ENCODE data around the gene RAB14. TPM values are rescaled to one million over a fixed set of nuclear protein-coding genes. Genes with fewer than 3 reads are reported as not detected.

The RAB14 gene
- total RNA-seq, 1 donor from 2014 or later: 51.3 TPM

DNA sequence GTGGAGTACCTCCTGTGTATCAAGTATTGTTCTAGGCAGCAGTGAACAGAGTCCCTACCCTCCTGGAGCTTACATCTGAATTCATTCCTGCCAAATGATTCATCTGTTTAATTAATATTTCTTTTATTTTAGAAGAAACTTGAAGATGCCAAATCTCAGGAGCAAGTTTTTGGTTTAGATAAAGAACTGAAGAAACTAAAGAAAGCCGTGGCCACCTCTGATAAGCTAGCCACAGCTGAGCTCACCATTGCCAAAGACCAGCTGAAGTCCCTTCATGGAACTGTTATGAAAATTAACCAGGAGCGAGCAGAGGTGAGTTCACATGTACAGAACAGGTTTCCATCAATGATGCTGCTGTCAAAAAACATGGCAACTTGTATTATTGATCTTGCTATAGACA, 57.9 kb downstream of the RAB14 start:
- TF ChIP-seq, protein P1, sequence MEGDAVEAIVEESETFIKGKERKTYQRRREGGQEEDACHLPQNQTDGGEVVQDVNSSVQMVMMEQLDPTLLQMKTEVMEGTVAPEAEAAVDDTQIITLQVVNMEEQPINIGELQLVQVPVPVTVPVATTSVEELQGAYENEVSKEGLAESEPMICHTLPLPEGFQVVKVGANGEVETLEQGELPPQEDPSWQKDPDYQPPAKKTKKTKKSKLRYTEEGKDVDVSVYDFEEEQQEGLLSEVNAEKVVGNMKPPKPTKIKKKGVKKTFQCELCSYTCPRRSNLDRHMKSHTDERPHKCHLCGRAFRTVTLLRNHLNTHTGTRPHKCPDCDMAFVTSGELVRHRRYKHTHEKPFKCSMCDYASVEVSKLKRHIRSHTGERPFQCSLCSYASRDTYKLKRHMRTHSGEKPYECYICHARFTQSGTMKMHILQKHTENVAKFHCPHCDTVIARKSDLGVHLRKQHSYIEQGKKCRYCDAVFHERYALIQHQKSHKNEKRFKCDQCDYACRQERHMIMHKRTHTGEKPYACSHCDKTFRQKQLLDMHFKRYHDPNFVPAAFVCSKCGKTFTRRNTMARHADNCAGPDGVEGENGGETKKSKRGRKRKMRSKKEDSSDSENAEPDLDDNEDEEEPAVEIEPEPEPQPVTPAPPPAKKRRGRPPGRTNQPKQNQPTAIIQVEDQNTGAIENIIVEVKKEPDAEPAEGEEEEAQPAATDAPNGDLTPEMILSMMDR (IDR thresholded peaks at IDR 0.05; ENCODE audit: borderline replicate concordance): no peak
- peaks cover 99% of the 10 kb centered on the region for H3K36me3 ChIP-seq
- no peak overlapping the region for H3K4me3 ChIP-seq
- no peak overlapping the region for H3K27ac ChIP-seq (replicated peaks)
- no peaks in the 10 kb centered on the region for H3K4me1 ChIP-seq
- no peaks in the 10 kb centered on the region for H3K27me3 ChIP-seq (ENCODE audit: low read depth)
- no peaks in the 10 kb centered on the region for H3K9me3 ChIP-seq (replicated peaks)
- intact Hi-C loops (cut with micrococcal nuclease): no loop called here
- no peak for DNase-seq

DNA sequence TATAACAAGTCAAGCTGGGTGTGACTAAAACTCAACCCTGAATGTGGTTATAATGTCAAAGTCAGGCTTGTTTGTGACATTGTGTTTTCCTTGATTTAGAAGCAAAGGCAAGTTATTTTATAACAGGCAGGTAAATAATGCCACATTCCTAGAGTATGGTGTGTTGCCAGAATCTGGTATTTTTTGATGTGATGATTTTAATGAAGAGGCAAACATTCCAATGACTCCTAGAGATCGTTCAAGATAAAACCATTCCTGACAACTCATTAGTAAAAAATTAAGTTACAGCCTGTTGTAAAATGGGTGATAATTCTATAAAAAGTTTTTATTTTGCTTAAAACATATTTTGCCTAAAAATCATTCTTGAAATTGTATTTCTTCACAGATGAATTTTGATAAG, 60.0 kb downstream of the RAB14 start:
- intact Hi-C loops (cut with micrococcal nuclease): no loop called here
- H3K9me3 ChIP-seq (replicated peaks): no peaks in the 10 kb centered on the region
- H3K27ac ChIP-seq (replicated peaks): no peak overlapping the region
- no peak overlapping the region for H3K4me3 ChIP-seq
- no peaks in the 10 kb centered on the region for H3K4me1 ChIP-seq
- peaks cover 83% of the 10 kb centered on the region for H3K36me3 ChIP-seq
- no peaks in the 10 kb centered on the region for H3K27me3 ChIP-seq (ENCODE audit: low read depth)
- DNase-seq: no peak
- TF ChIP-seq, protein P1 (IDR thresholded peaks at IDR 0.05; ENCODE audit: borderline replicate concordance): no peak

DNA sequence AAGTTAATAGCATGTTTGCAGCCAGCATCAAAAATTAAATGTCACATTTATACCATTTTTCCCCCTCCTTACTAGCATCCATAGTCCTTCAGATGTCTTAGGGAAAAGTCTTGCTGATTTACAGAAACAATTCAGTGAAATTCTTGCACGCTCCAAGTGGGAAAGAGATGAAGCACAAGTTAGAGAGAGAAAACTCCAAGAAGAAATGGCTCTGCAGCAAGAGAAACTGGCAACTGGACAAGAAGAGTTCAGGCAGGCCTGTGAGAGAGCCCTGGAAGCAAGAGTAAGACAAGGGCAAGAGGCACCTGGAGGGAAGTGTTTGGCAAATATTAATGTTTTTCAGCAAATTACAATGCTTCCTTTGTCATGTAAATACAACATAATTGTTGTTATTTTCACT, 60.4 kb downstream of the RAB14 start:
- Histone ChIP-seq H3K4me3 (no peak overlapping the region), H3K4me1 (no peaks in the 10 kb centered on the region), H3K36me3 (peaks cover 82% of the 10 kb centered on the region), H3K27me3 (ENCODE audit: low read depth) (no peaks in the 10 kb centered on the region), H3K9me3 (replicated peaks) (no peaks in the 10 kb centered on the region), H3K27ac (replicated peaks) (no peak overlapping the region)
- TF ChIP-seq, protein P1 (IDR thresholded peaks at IDR 0.05; ENCODE audit: borderline replicate concordance): no peak
- no peak for DNase-seq
- intact Hi-C loops (cut with micrococcal nuclease): no loop called here

GRCh38 chr9:121140162-121140561, 61.5 kb downstream of the RAB14 start:
- no peaks in the 10 kb centered on the region for H3K27me3 ChIP-seq (ENCODE audit: low read depth)
- DNase-seq: no peak
- peaks cover 79% of the 10 kb centered on the region for H3K36me3 ChIP-seq
- intact Hi-C loops (cut with micrococcal nuclease): no loop called here
- H3K4me3 ChIP-seq: no peak overlapping the region
- H3K4me1 ChIP-seq: no peaks in the 10 kb centered on the region
- TF ChIP-seq, protein P1 (IDR thresholded peaks at IDR 0.05; ENCODE audit: borderline replicate concordance): no peak
- H3K27ac ChIP-seq (replicated peaks): no peak overlapping the region
- no peaks in the 10 kb centered on the region for H3K9me3 ChIP-seq (replicated peaks)

GRCh38 chr9:121138973-121139372, 62.7 kb downstream of the RAB14 start:
- H3K4me1 ChIP-seq: no peaks in the 10 kb centered on the region
- no peak for DNase-seq
- no peak overlapping the region for H3K27ac ChIP-seq (replicated peaks)
- TF ChIP-seq, protein P1 (IDR thresholded peaks at IDR 0.05; ENCODE audit: borderline replicate concordance): no peak
- H3K36me3 ChIP-seq: peaks cover 67% of the 10 kb centered on the region
- H3K4me3 ChIP-seq: no peak overlapping the region
- intact Hi-C loops (cut with micrococcal nuclease): no loop called here
- H3K9me3 ChIP-seq (replicated peaks): no peaks in the 10 kb centered on the region
- H3K27me3 ChIP-seq (ENCODE audit: low read depth): no peaks in the 10 kb centered on the region

GRCh38 chr9:121138561-121138960, 63.1 kb downstream of the RAB14 start:
- Histone ChIP-seq H3K27me3 (ENCODE audit: low read depth) (no peaks in the 10 kb centered on the region), H3K4me3 (no peak overlapping the region), H3K4me1 (no peaks in the 10 kb centered on the region), H3K36me3 (peaks cover 63% of the 10 kb centered on the region), H3K9me3 (replicated peaks) (no peaks in the 10 kb centered on the region), H3K27ac (replicated peaks) (no peak overlapping the region)
- TF ChIP-seq, protein P1 (IDR thresholded peaks at IDR 0.05; ENCODE audit: borderline replicate concordance): no peak
- intact Hi-C loops (cut with micrococcal nuclease): no loop called here
- no peak for DNase-seq

Data from left ventricle myocardium inferior (tissue), 1 donor.